Tibial nerve (tissue), 4 donors: ENCODE measurements around the gene FKBP8.

Source experiments
- CTCF ChIP-seq, 5 experiments: fragments of 200-600 bp in 3 of 5; fragments of 450-650 bp in 2 of 5; sonication (generic) in 3 of 5; IDR thresholded peaks; one replicate each; pipeline ENCODE4 v1.5.1; 2016 to 2019; ENCODE audit warnings: antibody characterized with exemption in 5 of 5, mild to moderate bottlenecking in 3 of 5, moderate library complexity in 2 of 5
- EP300 ChIP-seq, 2 donors: sonication (generic); formaldehyde crosslinking; IDR thresholded peaks; one replicate each; pipeline ENCODE4 v1.6.1; 2017; ENCODE audit warnings: antibody characterized with exemption in 2 of 2, mild to moderate bottlenecking in 1 of 2
- POLR2A ChIP-seq, 2 donors: fragments of 450-650 bp; IDR thresholded peaks; one replicate each; pipeline ENCODE4 v1.6.1; 2017; ENCODE audit warnings: antibody characterized with exemption in 2 of 2, mild to moderate bottlenecking in 2 of 2, moderate library complexity in 2 of 2

- TF ChIP-seq POLR2A (IDR thresholded peaks at IDR 0.05) (no peak), CTCF (IDR thresholded peaks at IDR 0.05) (no peak), EP300 (IDR thresholded peaks at IDR 0.05) (no peak)
These were observed 49.1 kb downstream of the FKBP8 start for GRCh38 chr19:18494267-18494607.
